H9 (cell line): ENCODE measurements around the gene CREB1. TPM values are rescaled to one million over a fixed set of nuclear protein-coding genes. Genes with fewer than 3 reads are reported as not detected.
A peak's percentile ranks its signal among the peaks of the same experiment; 100 is the strongest.

ENCODE experiments used
- DNase-seq: peaks from one replicate; pipeline ENCODE4 v3.0.0-alpha.2; 2017
- H2AFZ ChIP-seq: one replicate; pipeline ENCODE4 v1.6.1; 2013; ENCODE audit warnings: mild to moderate bottlenecking, low read length, control low read depth, moderate library complexity
- H2AK5ac ChIP-seq: 2 replicates; pipeline ENCODE4 v1.6.1; 2013; ENCODE audit warnings: low read length, control low read depth, mixed read lengths; ENCODE audit not compliant: insufficient read length
- H2BK120ac ChIP-seq: one replicate; pipeline ENCODE4 v1.6.1; 2013; ENCODE audit warnings: low read depth, mild to moderate bottlenecking, low read length, control low read depth, inconsistent platforms; ENCODE audit not compliant: poor library complexity, severe bottlenecking
- H2BK12ac ChIP-seq: 2 replicates; pipeline ENCODE4 v1.6.1; 2013; ENCODE audit warnings: low read length, control low read depth, mixed read lengths, low read depth; ENCODE audit not compliant: insufficient read length
- H2BK15ac ChIP-seq: 2 replicates; pipeline ENCODE4 v1.6.1; 2013; ENCODE audit warnings: low read depth, low read length, control low read depth
- H2BK20ac ChIP-seq: one replicate; pipeline ENCODE4 v1.6.1; 2013; ENCODE audit warnings: low read depth, mild to moderate bottlenecking, low read length, control low read depth, inconsistent platforms; ENCODE audit not compliant: poor library complexity, severe bottlenecking
- H2BK5ac ChIP-seq: 2 replicates; pipeline ENCODE4 v1.6.1; 2013; ENCODE audit warnings: low read length, control low read depth, mixed read lengths; ENCODE audit not compliant: insufficient read length
- H3K14ac ChIP-seq: 2 replicates; pipeline ENCODE4 v1.6.1; 2013; ENCODE audit warnings: low read length, control low read depth; ENCODE audit not compliant: insufficient read depth
- H3K18ac ChIP-seq: 2 replicates; pipeline ENCODE4 v1.6.1; 2013; ENCODE audit warnings: low read depth, mild to moderate bottlenecking, mixed read lengths, low read length, control low read depth; ENCODE audit not compliant: insufficient read length
- H3K23ac ChIP-seq: 2 replicates; pipeline ENCODE4 v1.6.1; 2013; ENCODE audit warnings: low read length, control low read depth, mixed read lengths, low read depth; ENCODE audit not compliant: insufficient read length
- H3K23me2 ChIP-seq: 2 replicates; pipeline ENCODE4 v1.6.1; 2013; ENCODE audit warnings: low read depth, mild to moderate bottlenecking, mixed read lengths, low read length, control low read depth; ENCODE audit not compliant: insufficient read length, poor library complexity, severe bottlenecking
- H3K27ac ChIP-seq: 2 replicates; pipeline ENCODE4 v1.5.1; 2013; ENCODE audit warnings: low read length, control low read depth, mixed read lengths, low read depth; ENCODE audit not compliant: insufficient read length
- H3K27me3 ChIP-seq: 2 replicates; pipeline ENCODE4 v1.6.1; 2013; ENCODE audit warnings: low read length, control low read depth, inconsistent platforms; ENCODE audit not compliant: insufficient read depth
- H3K4ac ChIP-seq: 2 replicates; pipeline ENCODE4 v1.6.1; 2013; ENCODE audit warnings: low read depth, mild to moderate bottlenecking, control low read depth, inconsistent platforms, low read length, moderate library complexity
- H3K4me1 ChIP-seq: 2 replicates; pipeline ENCODE4 v1.6.1; 2013; ENCODE audit warnings: low read length, control low read depth, inconsistent platforms; ENCODE audit not compliant: insufficient read depth
- H3K4me2 ChIP-seq: 2 replicates; pipeline ENCODE4 v1.6.1; 2013; ENCODE audit warnings: low read length, control low read depth, mixed read lengths; ENCODE audit not compliant: insufficient read length, insufficient read depth
- H3K56ac ChIP-seq: 2 replicates; pipeline ENCODE4 v1.6.1; 2013; ENCODE audit warnings: low read depth, mild to moderate bottlenecking, mixed read lengths, low read length, control low read depth; ENCODE audit not compliant: insufficient read length
- H3K79me1 ChIP-seq: 2 replicates; pipeline ENCODE4 v1.6.1; 2013; ENCODE audit warnings: low read depth, mild to moderate bottlenecking, moderate library complexity, low read length, control low read depth, inconsistent platforms; ENCODE audit not compliant: insufficient read depth, poor library complexity, severe bottlenecking
- H3K79me2 ChIP-seq: 2 replicates; pipeline ENCODE4 v1.6.1; 2013; ENCODE audit warnings: low read length, control low read depth, inconsistent platforms; ENCODE audit not compliant: insufficient read depth
- H3K9ac ChIP-seq: 2 replicates; pipeline ENCODE4 v1.6.1; 2013; ENCODE audit warnings: low read length, control low read depth, mixed read lengths; ENCODE audit not compliant: insufficient read length; ENCODE audit errors: extremely low read depth
- H3K9me3 ChIP-seq: one replicate; pipeline ENCODE4 v1.6.1; 2013; ENCODE audit warnings: low read depth, low read length, inconsistent platforms; ENCODE audit not compliant: control insufficient read depth
- H3T11ph ChIP-seq: one replicate; pipeline ENCODE4 v1.6.1; 2013; ENCODE audit warnings: mild to moderate bottlenecking, low read length, control low read depth, inconsistent platforms
- H4K20me1 ChIP-seq: one replicate; pipeline ENCODE4 v1.6.1; 2013; ENCODE audit not compliant: control insufficient read depth, insufficient read length, insufficient read depth
- H4K5ac ChIP-seq: 2 replicates; pipeline ENCODE4 v1.6.1; 2013; ENCODE audit warnings: low read depth, mild to moderate bottlenecking, mixed read lengths, low read length, control low read depth; ENCODE audit not compliant: insufficient read length
- H4K8ac ChIP-seq: replicated peaks from 2 replicates; pipeline ENCODE4 v1.6.1; 2013; ENCODE audit warnings: low read length, control low read depth, mixed read lengths, low read depth; ENCODE audit not compliant: insufficient read length
- H4K91ac ChIP-seq: 2 replicates; pipeline ENCODE4 v1.6.1; 2013; ENCODE audit warnings: low read depth, mild to moderate bottlenecking, moderate library complexity, mixed read lengths, low read length, control low read depth; ENCODE audit not compliant: insufficient read length
- H3K27ac Mint-ChIP-seq, 3 experiments: 2 replicates in 2 of 3; 3 replicates in 1 of 3; pipeline ENCODE4 v1.8.0; 2020 to 2021; ENCODE audit warnings: mixed read lengths in 3 of 3, mild to moderate bottlenecking in 1 of 3, moderate library complexity in 1 of 3
- H3K27me3 Mint-ChIP-seq: 2 replicates; pipeline ENCODE4 v1.8.0; 2021; ENCODE audit warnings: low read depth, mild to moderate bottlenecking, moderate library complexity, mixed read lengths
- H3K36me3 Mint-ChIP-seq, 3 experiments: 2 replicates in 2 of 3; 3 replicates in 1 of 3; pipeline ENCODE4 v1.8.0; 2020 to 2021; ENCODE audit warnings: low read depth in 3 of 3, mixed read lengths in 3 of 3; ENCODE audit not compliant: insufficient read depth in 1 of 3
- H3K4me1 Mint-ChIP-seq, 2 experiments: 2 replicates each; pipeline ENCODE4 v1.8.0; 2020; ENCODE audit warnings: mixed read lengths in 2 of 2
- H3K4me3 Mint-ChIP-seq, 2 experiments: 2 replicates in 1 of 2; 3 replicates in 1 of 2; pipeline ENCODE4 v1.8.0; 2020 to 2021; ENCODE audit warnings: mild to moderate bottlenecking in 2 of 2, mixed read lengths in 2 of 2, moderate library complexity in 1 of 2
- H3K9me3 Mint-ChIP-seq, 2 experiments: 2 replicates in 1 of 2; 3 replicates in 1 of 2; pipeline ENCODE4 v1.8.0; 2020; ENCODE audit warnings: mild to moderate bottlenecking in 2 of 2, mixed read lengths in 2 of 2, moderate library complexity in 1 of 2
- CTCF ChIP-seq: fragments of 200-600 bp; sonication (generic); conservative IDR thresholded peaks from 3 replicates; pipeline ENCODE4 v1.8.0; 2021; ENCODE audit warnings: antibody characterized with exemption, mild to moderate bottlenecking
- WGBS: extraction: QIAGEN DNeasy Blood & Tissue Kit; methylation state at CpG from one replicate; pipeline ENCODE4 v1.1.7; 2013; ENCODE audit warnings: missing lambda C conversion rate, low lambda C conversion rate, mixed read lengths; ENCODE audit not compliant: insufficient read length; ENCODE audit errors: extremely low coverage; 5-methylcytosine and 5-hydroxymethylcytosine counted together
- total RNA-seq: library from RNA; stranded (reverse); gene quantifications from 2 replicates; pipeline ENCODE4 v1.2.1, GENCODE V29; 2021

The CREB1 gene
- total RNA-seq, 1 experiment from 2014 or later, result 103 TPM

GRCh38 chr2:207539470-207539869, 9.7 kb downstream of the CREB1 start:
- Histone ChIP-seq H2AFZ (no peak overlapping the region), H3K23ac (no peak overlapping the region), H3K9ac (no peak overlapping the region), H3K56ac (no peak overlapping the region), H4K20me1 (no peaks in the 10 kb centered on the region), H2BK20ac (no peak overlapping the region), H3K79me1 (peaks cover 4% of the 10 kb centered on the region), H4K91ac (no peak overlapping the region), H3K23me2 (no peaks in the 10 kb centered on the region), H3K27ac (no peak overlapping the region), H2AK5ac (no peak overlapping the region), H3T11ph (no peak overlapping the region), H4K8ac (no peak overlapping the region), H2BK15ac (no peak overlapping the region), H2BK5ac (no peak overlapping the region), H3K4me1 (no peaks in the 10 kb centered on the region; the same call in 1 of the 2 replicates), H2BK120ac (no peak overlapping the region), H3K9me3 (no peaks in the 10 kb centered on the region), H3K14ac (no peak overlapping the region), H2BK12ac (no peak overlapping the region), H3K27me3 (no peaks in the 10 kb centered on the region), H3K18ac (no peak overlapping the region), H3K4me2 (no peak overlapping the region), H3K4ac (no peak overlapping the region), H4K5ac (no peak overlapping the region), H3K79me2 (peaks cover 38% of the 10 kb centered on the region; the same call in 1 of the 2 replicates)
- DNase-seq, result no peak
- no CpG with 5 or more reads among the region's 2 CpGs for WGBS
- Mint-ChIP-seq H3K27ac (peak overlapping the region in 1 of 3 experiments; percentile 2; a peak in 1 of 7 replicates), H3K9me3 (no peaks in the 10 kb centered on the region), H3K4me1 (peaks cover 11 to 25% of the 10 kb centered on the region in 2 experiments), H3K36me3 (peaks cover 4 to 10% (median 8%) of the 10 kb centered on the region in 3 experiments; a peak in 6 of 7 replicates), H3K4me3 (no peak overlapping the region), H3K27me3 (no peaks in the 10 kb centered on the region)
- no peak for TF ChIP-seq CTCF
